Fibroblast of skin of left quadriceps (primary cell): ENCODE results near the gene JUN.
"Not testable (repeated sequence)": the region's sequence is repeated elsewhere in the genome, so short reads cannot be mapped to it uniquely, and the experiment has no call there.

ENCODE experiments used
- DNase-seq, 2 experiments: peaks; one replicate each; pipeline ENCODE4 v3.0.0-alpha.2; 2013; ENCODE audit warnings: low read depth in 2 of 2

Gene JUN

DNA sequence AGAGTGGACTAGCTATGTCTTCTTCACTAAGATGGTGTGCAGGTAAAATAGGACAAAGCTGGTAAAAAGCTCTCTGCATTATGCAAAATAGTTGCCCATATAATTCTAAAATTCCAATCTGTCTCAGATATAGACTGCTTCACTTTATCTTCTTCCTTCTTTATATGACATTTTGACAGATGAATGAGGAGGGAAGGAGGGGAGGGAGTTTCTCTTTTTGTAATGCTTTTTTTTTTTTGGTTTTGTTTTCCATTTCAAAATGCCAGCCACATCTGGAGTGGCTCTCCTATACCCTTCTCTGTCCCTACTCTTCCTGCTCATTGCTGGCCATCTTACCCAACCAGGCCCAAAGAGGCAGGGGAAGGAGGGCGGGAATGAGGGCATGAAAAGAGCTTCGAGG, 24.2 kb upstream of the JUN start:
- no peak for DNase-seq

DNA sequence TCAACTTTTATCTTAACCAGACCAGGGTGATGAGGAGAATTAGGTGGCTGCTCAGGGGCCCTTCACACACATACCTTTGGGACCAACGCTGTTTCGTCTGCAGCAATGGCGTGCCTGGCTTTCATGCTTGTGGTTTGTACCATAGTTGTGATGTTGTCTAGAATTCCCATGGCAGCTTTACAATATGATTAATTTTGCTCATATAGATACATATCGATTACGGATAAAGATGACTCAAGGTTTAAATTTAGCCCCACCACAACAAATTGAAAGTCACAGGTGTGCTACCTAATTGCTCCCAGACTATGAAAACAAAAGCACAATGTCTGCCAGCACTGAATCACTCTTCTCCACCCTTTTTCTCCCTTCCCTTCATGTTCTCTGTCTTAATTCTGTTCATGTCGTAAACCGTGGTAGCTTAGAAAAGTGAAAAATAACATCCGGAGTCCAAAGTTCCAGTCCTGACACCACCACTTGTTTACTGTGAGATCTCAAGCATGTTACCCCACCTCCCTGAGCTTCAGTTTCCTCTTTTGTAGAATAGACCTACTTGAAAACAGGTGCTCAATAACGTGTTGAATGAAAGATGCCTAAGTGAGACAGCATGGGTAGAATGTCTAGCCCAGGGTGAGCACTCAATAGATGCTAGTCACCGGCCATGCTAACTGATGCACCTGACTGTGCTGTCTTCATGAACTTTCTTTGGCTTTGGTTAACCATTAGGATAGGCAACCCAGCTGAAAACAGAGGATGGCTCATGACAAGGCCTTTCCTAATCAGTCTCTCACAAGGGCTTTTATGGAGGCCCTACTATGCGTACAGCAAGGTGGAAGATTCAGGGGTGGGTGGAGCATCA, 22.1 kb upstream of the JUN start:
- no peak for DNase-seq

DNA sequence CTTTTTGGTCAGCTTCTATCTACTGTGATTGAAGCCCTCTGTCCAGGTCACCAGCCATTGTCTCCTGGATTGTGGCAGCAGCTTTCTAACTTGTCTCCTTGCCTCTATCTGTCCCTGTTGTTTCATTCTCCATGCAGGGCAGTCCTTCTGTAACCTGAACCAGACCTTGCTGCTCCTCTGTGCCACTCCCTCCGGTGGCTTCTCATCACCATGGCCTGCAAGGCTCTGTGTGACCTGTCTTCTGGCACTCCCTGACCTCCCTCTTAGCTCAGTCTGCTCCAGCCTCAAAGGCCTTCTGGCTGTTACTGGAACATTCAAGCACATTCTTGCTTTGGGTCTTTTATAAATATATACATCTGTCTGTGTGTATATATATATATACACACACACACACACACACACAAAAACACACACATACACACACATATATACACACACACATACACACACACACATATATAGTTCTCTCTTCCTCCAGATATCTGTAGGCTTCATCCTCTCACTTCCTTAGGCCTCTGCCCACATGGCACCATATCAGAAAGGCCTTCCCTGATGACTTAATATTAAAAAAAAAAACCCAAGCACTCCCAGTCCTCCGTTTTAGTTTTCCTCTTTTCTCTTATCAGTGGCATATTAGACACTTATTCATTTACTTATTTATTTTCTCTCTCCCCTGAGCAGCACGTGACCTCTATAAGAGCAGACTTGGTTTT, 21.2 kb upstream of the JUN start:
- DNase-seq: no peak

DNA sequence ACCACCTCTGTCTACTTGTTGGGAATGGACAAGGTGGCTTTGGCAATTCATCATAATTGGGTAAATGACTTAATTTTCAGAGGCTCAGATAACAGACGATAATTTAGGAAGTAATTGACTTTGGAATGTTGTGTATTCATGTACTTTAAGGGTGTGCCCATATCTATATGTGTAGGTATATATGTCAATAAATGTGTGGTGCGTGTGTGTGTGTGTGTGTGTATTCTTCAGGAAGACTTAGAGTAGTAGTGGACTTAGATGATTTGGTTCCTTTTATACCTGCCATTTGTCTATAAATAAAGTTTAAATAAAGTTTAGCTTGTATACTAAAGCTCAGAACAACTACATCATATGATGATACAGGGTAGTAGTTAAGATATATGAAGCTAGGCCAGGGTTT, 20.0 kb upstream of the JUN start:
- no peak for DNase-seq

DNA sequence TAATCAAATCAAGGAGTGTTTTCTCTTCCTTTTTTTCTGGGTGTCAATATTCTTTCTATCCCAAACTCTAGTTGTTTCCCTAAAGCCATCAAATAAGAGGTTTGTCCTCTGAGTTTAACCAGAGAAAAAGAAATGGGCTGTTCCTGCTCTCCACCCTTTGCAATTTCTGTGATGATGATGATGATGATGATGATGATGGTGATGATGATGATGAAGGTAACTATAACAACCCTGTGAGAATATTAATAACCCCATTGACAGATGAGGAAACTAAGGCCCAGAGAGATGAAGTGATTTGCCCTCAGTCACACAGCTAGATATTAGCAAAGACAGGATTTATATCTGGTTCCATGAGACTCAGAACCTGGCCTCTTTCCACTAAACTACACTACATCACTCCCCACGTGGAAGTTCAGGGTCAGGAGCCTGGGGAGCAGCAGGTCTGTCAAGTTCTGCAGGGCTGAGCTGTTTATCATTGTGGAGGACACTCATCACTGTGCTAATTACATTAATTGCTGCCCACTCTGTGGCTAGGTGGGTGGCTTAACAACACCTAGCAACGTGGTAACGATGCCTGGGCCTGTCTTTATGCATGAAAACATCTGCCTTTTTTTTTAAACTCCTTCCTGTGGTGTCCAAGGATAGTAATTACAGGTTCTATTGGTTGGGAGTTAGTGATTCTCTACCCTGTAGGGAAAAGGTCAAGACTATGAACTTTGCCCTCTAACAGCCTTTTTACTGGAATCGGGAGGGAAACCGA, 19.0 kb upstream of the JUN start:
- no peak for DNase-seq

DNA sequence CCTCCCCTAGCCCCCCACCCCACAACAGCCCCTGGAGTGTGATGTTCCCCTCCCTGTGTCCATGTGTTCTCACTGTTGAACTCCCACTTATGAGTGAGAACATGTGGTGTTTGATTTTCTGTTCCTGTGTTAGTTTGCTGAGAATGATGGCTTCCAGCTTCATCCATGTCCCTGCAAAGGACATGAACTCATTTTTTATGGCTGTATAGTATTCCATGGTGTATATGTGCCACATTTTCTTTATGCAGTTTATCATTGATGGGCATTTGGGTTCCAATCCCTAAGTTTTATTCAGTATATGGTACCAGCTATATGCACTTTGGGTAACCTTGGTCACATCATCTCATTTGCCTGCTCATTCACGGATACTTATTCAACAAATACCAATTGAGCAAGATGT, 17.4 kb upstream of the JUN start:
- not testable (repeated sequence) for DNase-seq

DNA sequence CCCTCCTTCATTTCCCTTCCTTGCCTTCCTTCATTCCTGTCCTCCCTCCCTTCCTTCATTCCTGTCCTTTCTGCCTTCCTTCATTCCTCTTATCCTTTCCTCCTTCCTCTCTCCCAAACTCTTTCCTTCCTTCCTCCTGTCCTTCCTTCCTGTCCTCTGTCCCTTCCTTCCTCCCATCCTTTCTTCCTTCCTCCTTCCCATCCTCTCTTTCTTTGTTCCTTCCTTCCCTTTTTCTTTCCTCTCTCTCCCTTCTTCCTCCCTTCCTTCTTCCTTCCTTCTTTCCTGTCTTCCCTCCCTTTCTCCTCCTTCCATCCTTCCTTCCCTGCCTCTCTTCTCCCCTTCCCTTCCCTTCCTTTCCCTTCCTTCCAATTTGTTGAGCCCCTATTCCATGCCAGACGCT, 15.8 kb upstream of the JUN start:
- DNase-seq: no peak

DNA sequence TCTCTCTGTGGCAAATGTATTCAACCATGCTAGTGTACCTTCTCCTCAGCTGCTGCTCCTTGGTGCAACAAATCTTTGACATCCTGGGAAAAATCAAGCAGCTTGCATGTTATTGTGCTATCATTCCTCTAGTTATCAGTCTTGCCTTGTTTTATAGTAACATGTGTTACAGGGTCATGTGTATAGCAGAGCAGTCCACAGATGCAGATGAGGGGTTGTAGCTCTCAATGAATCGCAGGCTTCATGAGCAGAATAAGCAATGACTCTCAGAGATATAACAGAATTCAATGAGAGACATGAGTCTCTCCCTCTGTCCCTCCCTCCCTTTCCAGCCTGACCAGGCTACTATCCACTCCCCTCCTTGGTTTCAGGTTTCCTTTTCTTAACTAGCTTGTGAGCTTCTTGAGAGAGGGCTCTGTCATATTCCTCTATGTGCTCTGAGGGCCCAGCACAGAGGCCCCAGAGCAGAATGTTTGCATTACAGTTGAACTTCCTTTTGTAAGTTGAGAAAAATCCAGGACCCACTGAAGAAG, 15.1 kb upstream of the JUN start:
- no peak for DNase-seq

DNA sequence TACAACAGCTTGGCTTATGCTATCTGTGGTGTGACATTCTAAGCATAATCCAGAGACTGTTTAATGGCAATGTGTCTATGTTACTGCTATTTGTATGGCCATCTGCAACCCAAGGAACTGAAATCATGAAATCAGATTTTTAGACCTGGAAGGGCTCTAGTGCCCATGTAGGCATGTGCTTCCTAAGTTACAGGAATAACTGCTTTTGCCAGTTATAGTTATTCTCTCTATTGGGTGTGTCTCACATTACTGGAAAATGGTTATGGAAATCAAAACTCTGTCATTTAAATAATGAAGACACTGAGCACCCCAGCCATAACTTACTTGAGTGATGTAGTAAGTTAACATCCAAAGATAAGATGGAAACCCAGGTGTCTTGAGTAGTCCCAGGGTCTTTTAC, 12.6 kb upstream of the JUN start:
- DNase-seq: no peak

DNA sequence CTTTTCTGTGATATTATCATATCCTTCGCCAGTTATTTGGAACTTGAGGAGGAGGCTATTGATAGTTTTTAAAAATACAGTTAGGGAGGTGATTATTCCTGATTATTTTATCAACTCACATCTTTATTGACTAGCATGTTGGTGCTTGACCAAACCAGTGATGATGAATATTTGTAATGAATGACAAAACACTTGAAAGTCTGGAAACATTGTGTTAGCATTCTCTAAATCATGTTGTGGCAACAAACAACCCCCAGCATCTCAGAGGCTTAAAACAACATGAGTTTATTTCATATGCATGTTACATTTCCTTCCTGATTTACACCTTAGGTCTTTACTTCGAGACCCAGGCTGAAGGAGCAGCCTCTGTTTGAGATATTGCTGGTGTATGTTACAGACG, 10.7 kb upstream of the JUN start:
- DNase-seq: no peak

DNA sequence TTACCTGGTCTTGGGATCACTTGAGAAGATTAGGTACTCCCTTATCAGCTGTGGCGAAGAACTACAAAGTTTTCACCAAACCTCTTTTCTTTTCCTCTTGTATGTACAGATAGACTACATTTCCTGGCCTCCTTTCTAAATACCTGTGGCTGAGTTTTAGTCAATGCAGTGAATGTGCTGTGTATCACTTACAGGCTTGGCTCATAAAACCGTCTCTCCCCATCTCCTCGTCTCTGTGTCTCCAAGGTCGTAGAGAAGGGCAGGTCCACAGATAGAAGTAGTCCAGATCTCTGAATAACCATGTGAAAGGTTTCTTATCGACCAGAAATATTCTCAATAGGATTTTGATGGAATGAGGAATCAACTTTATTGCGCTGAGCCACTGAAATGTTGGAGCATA, 9.0 kb upstream of the JUN start:
- DNase-seq: no peak

DNA sequence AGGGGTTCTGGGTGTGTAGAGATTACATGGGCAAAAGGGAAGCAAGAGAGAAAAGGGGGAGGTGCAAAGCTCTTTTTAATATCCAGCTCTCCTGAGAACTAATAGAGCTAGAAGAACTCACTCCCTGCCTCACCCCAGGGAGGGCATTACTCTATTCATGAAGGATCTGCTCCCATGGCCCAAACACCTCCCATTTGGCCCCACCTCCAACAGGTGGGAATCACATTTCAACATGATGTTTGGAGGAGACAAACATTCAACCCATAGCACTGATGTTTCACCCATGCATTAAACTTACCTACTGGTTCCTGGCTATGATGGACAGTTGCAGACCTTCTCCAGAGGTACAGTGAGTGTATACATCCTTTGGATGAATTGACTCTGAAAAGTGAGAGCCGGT, 7.3 kb upstream of the JUN start:
- DNase-seq: no peak

DNA sequence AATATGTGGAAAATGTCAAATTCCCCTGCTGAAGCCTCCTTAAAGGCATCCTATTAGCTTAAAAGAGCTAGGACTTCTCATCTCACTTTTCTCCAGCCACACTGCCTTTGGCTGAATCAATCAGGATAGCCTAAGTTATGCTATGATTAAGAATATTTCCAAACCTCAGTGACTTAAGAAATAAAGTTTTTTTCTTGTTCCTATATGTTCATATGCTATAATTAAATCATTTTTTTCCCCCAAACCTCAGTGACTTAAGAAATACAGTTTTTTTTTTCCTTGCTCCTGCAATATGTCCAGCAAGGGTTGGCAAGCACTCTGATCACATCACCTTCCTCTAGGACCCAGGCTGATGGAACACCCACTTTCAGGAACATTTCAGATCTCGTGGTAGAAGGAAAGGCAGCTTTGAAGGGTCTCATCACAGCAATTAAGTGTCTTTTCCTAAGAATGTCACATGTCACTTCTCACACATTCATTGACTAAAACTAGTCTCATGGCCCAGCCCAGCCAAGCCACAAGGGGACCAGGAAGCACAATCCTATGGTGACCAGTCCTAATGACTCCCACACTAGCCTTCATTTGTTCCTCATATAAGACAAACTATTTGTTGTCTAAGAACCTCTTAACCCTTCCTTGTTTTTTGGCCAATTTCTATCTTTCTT, 6.3 kb upstream of the JUN start:
- no peak for DNase-seq

DNA sequence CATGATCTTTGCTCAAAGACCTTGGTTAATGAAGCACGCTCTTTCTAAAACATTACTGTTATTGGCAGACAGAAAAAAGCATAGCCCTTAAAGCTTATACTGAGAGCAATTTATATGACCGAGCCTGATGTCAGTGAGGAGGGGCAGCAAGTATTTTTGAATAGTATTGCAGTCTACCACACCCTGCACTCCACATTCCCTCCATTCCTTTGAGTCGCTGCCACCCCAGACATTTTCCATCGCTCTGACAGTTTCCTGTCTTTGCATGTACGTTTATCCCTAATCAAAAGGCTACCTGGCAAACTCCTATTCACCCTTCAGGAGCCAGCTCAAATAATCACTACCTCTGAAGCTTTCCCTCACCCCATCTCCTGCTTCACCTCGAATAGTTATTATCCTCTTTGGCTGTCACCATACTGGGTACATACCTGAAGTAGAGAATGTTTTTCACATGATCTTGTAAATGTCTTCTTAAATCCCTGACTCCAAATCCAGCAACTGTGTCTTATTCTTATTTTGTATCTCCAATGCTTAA, 5.5 kb upstream of the JUN start:
- no peak for DNase-seq

DNA sequence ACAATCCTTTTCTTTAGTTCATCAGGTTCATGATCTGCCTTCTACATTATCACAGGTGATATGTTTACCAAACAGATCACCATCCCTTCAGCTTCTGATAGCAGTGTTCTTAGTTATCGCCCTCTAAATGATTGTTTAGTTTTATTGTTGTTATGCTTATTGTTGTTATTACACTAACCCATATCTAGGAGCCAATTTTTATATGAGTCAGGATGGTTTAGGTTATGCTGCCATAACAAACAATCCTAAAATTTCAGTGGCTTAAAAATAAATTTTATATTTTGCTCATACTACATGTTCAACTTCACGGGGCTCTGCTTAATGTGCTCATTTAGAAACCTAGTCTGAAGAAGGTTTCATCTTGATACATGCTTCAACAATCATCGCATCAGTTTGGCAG, 4.4 kb upstream of the JUN start:
- no peak for DNase-seq

DNA sequence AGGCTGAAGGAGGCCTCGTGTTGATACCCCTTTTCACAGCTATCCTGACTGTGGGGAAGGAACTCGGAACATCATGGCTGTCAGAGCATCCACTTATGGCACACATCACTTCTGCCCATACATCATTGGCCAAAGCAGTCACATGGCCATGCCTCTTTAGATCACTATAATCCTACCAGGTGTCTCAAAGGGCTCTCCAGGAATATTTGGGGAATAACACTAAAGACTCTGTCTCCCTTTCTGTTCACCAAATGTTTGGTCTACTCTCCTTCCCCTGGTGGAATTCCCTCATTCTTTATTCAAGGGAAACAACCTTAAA, 3.0 kb upstream of the JUN start:
- no peak for DNase-seq

DNA sequence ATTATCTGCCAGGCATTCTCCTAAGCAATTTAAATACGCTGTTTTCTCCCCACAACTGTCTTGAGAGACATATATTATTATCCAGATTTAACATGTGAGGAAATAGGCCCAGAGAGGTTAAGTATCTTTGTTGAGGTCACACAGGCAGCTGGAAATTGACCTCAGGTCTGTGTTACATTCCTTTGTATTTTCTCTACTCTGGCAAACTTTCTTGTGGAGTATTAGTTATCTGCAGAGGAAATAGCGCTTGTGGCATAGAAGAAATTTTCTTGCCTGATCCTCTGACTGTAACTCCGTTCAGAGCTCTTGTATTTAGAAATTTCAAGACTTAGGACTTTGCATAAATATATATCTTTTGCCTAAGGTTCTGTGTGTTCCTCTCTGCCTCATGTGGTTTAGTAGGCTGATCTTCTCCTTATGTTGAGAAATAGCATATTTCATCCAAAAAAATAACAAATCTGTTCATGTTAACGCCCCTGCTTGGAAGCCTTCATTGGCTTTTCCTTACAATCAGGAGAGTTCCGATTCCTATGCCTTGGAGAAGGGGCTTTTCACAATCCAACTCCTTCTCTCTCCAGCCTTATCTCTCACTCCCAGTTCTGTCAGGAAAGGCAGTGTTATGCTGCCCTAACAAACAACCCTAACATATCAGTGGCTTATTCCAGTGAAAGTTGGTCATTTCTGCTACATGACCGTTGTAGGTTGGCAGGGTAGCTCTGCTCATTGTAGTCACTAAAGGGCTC, 2.5 kb upstream of the JUN start:
- no peak for DNase-seq

DNA sequence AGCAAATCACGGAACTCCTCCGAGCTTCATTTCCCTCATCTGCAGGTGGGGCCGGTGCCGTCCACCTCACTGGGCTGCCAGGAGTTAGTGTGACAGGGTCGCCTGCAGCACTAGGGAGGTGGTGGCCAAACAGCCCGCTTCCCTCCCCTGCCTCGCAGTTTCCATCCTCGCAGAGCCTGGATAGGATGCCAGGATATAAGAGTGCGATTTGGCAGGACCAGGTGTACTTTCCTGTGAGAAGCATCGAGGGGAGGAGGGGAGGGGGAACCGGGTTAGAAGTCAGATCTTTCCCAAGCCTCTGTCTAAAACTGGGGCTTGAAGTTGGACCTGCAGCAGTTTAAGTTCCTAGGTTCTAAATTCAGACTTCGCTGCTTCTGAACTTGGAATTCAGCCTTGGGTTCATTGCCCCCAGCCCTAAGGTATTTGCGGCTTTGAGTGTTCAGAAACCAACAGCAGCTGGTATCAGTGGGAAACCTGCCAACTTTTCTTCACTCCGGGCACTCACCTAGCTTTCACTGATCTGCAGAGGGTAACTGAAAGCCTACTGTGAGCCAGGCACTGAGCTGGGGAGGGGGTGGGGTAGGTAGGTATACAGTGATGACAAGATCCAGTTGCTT, 1.7 kb upstream of the JUN start:
- DNase-seq: no peak

DNA sequence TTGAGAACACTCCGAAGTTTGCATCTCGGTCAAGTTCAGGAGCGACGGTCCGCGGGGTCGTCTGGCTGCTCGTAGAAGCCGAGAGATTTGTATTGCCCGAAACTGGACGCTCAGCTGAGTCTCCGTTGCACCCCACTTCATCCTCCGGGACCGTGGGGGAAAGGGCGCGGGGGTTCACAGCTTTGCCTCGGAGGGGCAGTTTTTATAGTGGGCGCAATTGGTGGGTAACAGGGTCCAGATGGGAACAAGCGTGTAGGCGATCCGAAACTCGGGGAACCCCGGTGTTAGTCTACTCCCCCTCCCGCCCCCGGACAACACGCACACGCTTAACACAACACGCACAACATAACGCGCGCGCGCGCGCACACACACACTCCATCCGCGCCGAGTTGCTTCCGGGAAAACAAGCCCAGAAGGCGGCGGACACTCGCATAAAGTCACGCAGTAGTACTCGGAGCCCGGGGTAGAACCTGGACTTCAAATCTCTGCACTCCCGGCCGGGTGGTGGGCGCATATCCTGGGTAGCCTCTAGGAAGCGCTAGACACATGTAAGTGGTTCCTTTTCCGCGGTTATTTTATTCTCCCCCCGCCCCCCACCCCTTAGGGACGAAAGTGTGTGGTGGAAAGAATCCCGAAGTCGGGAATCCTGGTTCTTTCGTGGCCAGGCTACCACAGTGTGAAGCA, 1.1 kb upstream of the JUN start:
- peak; percentile 90 to 91 for DNase-seq
